Transverse colon (tissue), 4 donors: ENCODE results near the gene PRKCE.
A peak's percentile ranks its signal among the peaks of the same experiment; 100 is the strongest.

Source experiments
- EP300 ChIP-seq: sonication (generic); formaldehyde crosslinking; IDR thresholded peaks from one replicate; pipeline ENCODE4 v1.6.1; 2017; ENCODE audit warnings: antibody characterized with exemption, low read depth
- POLR2A ChIP-seq: fragments of 450-650 bp; IDR thresholded peaks from one replicate; pipeline ENCODE4 v1.6.1; 2016; ENCODE audit warnings: antibody characterized with exemption, mild to moderate bottlenecking, moderate library complexity
- POLR2AphosphoS5 ChIP-seq, 3 donors: sonication (generic); formaldehyde crosslinking; IDR thresholded peaks; one replicate each; pipeline ENCODE4 v1.6.1; 2016; ENCODE audit warnings: antibody characterized with exemption in 3 of 3
- TF ChIP-seq, protein P1 (sequence below), 5 experiments: fragments of 200-600 bp in 3 of 5; fragments of 450-650 bp in 2 of 5; sonication (generic) in 3 of 5; IDR thresholded peaks; 1 replicate in 2 of 5; 2 replicates in 3 of 5; pipeline ENCODE4 v1.5.1; 2016 to 2017; ENCODE audit warnings: antibody characterized with exemption in 5 of 5, inconsistent platforms in 3 of 5, mild to moderate bottlenecking in 2 of 5, moderate library complexity in 1 of 5

DNA sequence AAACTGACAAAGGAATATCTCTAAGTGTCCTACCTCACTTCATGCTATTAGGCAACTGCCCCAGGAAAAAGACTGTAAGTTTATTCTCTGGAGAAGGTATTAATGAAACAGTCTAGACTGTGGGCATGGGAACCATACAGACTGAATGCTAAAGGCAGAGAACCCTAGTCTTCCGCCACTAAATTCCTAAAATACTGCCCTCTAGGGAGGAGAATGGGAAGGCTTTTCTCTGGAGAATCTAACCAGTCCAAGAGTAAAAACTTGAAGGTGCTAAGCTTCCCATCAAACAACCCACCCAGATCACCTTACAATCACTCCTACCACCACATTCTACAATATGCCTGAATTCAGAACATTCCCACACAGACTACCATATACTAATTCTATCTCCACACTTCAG is 43.8 kb upstream of the PRKCE start:
- no peak for TF ChIP-seq EP300
- TF ChIP-seq, protein P1, sequence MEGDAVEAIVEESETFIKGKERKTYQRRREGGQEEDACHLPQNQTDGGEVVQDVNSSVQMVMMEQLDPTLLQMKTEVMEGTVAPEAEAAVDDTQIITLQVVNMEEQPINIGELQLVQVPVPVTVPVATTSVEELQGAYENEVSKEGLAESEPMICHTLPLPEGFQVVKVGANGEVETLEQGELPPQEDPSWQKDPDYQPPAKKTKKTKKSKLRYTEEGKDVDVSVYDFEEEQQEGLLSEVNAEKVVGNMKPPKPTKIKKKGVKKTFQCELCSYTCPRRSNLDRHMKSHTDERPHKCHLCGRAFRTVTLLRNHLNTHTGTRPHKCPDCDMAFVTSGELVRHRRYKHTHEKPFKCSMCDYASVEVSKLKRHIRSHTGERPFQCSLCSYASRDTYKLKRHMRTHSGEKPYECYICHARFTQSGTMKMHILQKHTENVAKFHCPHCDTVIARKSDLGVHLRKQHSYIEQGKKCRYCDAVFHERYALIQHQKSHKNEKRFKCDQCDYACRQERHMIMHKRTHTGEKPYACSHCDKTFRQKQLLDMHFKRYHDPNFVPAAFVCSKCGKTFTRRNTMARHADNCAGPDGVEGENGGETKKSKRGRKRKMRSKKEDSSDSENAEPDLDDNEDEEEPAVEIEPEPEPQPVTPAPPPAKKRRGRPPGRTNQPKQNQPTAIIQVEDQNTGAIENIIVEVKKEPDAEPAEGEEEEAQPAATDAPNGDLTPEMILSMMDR (IDR thresholded peaks at IDR 0.05), result peak in 2 of 5 experiments; percentile 18 to 25
- TF ChIP-seq POLR2AphosphoS5 (IDR thresholded peaks at IDR 0.05), result no peak
- no peak for TF ChIP-seq POLR2A
